HUDEP-2 (cell line): Measurements from ENCODE around the gene R3HDM2.
"Not testable (repeated sequence)": the region's sequence is repeated elsewhere in the genome, so short reads cannot be mapped to it uniquely, and the experiment has no call there.

Experiments used
- DNase-seq, 76 experiments: peaks; one replicate each; lab custom pipeline; 2025; ENCODE audit not compliant: unreplicated experiment in 76 of 76; lab: John Stamatoyannopoulos, UW

R3HDM2 gene

GRCh38 chr12:57341275-57341990, 89.4 kb downstream of the R3HDM2 start:
- DNase-seq, result no peak

GRCh38 chr12:57340104-57340503, 90.7 kb downstream of the R3HDM2 start:
- DNase-seq, result no peak

- not testable (repeated sequence) for DNase-seq
These were observed 94.5 kb downstream of the R3HDM2 start for GRCh38 chr12:57336299-57336698.

- DNase-seq, result no peak
These were observed 96.6 kb downstream of the R3HDM2 start for GRCh38 chr12:57334219-57334618.

GRCh38 chr12:57332646-57333312, 98.1 kb downstream of the R3HDM2 start:
- no peak for DNase-seq

- no peak for DNase-seq
These were observed 99.9 kb downstream of the R3HDM2 start for GRCh38 chr12:57330992-57331391.

- no peak for DNase-seq
These were observed 101.6 kb downstream of the R3HDM2 start for GRCh38 chr12:57329219-57329618.

GRCh38 chr12:57325395-57325794, 105.4 kb downstream of the R3HDM2 start:
- no peak for DNase-seq

- no peak for DNase-seq
These were observed 107.4 kb downstream of the R3HDM2 start for GRCh38 chr12:57323416-57323815.

GRCh38 chr12:57320639-57321038, 110.2 kb downstream of the R3HDM2 start:
- DNase-seq, result no peak

- no peak for DNase-seq
These were observed 111.0 kb downstream of the R3HDM2 start for GRCh38 chr12:57319678-57320469.

GRCh38 chr12:57315681-57316080, 115.2 kb downstream of the R3HDM2 start:
- DNase-seq, result no peak

GRCh38 chr12:57312287-57312686, 118.6 kb downstream of the R3HDM2 start:
- DNase-seq, result not testable (repeated sequence)

- no peak for DNase-seq
These were observed 121.4 kb downstream of the R3HDM2 start for GRCh38 chr12:57309420-57309819.

- no peak for DNase-seq
These were observed 129.8 kb downstream of the R3HDM2 start for GRCh38 chr12:57300961-57301584.

GRCh38 chr12:57299514-57300016, 131.3 kb downstream of the R3HDM2 start:
- no peak for DNase-seq

- DNase-seq, result no peak
These were observed 134.6 kb downstream of the R3HDM2 start for GRCh38 chr12:57296291-57296690.

- not testable (repeated sequence) for DNase-seq
These were observed 148.8 kb downstream of the R3HDM2 start for GRCh38 chr12:57282073-57282472.

GRCh38 chr12:57280211-57281062, 150.4 kb downstream of the R3HDM2 start:
- peak in 52 of 76 experiments; percentile 3 to 83 (median 32) for DNase-seq
